Activated CD4-positive, alpha-beta T cell treated with anti-CD3 and anti-CD28 coated beads, Interleukin-2, Interleukin-4, amounts not matched to agents 100 ng/mL and 50 ng/mL, durations not matched to agents 16 hours and 8 hours (primary cell): ENCODE results near the gene NR2C2.
"Not testable (repeated sequence)": the region's sequence is repeated elsewhere in the genome, so short reads cannot be mapped to it uniquely, and the experiment has no call there.

Source experiments
- DNase-seq: peaks from one replicate; pipeline ENCODE4 v3.0.0-alpha.2; 2020; ENCODE audit warnings: low spot score

Gene NR2C2

DNA sequence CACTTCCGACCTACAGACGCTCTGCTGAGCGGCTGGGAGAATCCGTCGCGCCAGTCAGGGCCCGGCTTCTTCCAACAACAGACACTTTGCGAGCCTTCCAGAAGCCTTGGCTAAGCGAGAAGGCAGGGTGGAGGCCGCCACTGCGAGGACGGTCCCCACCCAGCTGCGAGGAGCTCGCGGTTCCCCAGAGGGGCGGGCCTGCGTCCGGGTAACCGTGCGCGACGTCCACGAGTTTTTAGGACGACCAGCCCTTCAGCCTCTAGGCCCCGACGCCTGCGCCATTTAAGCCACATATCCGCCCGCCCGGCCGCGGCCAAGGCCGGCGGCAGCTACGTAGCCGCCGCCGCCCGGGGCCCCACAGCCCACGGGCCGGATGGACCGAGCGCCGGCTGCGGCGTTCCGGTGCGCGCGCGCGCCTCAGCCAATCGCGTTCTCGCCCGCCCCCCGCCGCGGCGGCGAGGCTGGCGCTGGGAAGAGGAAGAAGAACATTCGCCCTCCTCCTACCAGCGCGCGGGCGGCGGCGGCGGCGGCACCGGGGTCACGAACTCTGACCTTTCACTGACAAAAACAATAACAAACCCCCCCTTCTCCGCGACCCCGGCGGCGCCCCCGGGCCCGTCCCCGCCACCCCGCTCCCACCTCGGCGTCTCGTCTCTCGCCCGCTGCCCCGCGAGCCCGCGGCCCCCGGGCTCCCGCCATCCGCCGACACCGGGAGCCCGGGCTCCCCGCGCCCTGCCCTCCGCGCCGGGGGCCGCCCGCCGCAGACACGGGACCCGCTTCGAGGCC, at the start of gene NR2C2:
TSS of gene NR2C2 (plus strand) at position 484 of the 786 bp plus-strand sequence. CDS start 56,332 bp downstream, outside the sequence.
- DNase-seq: peak; percentile 87

GRCh38 chr3:14898929-14899328, 48.5 kb upstream of the NR2C2 start:
- no peak for DNase-seq

DNA sequence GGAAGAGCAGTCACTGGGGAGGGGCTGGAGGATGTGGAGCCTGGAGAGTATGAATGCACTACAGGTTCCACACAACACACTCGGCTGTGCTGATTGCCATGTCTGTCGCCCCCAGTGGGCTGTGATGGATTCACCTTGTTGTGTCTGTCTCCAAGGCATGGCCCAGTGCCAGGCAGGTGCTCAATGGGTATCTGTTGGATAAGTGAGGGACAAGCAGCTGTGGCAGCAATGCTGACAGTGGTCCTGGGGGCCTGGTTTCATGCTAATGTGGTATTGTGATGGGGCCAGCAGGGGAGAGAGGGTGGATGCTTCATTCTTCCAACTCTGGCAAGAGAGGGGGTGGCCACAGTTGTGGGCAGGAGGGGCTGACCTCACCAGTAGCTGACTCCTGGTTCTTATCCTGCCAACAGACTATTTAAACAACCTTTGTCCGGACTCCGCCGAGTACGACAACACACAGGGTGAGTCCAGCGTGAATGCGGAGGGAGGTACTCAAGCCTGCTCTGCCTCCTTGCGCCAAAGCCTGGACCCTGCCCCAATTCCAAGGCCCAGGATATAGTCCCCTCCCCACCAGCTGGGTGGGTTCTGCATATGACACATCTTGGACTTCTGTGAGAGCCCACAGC, 47.3 kb upstream of the NR2C2 start:
- DNase-seq: no peak

DNA sequence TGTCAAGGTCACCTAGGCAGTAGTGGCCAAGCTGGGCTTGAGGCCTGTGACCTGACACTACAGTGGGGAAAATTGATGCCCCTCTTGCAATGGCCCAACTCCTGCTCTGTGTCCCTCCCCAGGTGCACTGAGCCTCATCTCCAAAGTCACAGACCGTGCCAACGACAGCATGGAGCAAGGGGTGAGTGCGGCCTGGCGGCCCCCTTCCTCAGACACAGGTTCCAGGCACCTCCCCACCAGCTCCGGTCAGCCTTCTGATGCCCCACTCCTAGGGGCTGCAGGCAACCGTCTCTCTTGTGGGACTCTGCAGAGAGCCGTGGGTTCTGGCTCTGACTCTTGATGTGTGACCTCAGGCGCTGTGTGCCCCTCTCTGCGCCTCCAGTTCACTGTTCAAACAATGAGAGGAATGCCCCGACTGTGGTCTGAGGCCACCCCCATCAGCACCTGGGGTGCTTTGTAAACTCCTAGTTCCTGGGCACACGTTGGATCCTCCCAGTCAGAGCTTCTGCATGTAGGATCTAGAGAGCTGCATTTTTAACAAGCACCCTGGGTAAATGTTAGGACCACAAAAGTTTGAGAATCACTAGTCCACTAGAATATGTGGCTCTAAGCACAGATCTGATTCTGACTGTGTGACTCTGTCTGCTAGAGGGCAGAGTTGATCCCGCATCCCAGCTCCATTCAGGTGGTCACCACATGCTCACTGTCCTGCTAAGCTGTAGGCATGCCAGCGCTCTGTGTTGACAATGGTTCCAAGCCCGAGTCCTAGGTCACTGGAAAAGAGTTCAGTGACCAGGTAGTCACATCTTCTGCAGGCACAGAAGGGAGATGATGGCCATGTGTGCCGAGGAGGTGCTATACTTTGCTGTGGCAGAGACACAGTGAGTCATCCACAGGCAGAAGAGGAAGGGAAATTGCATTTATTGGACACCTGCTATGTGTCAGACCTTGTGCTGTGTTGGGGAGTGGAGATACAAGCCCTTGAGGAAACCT, 46.2 kb upstream of the NR2C2 start:
- DNase-seq: no peak

- DNase-seq: no peak
Observed at GRCh38 chr3:14902719-14903118, 44.7 kb upstream of the NR2C2 start.

GRCh38 chr3:14903501-14903900, 43.9 kb upstream of the NR2C2 start:
- not testable (repeated sequence) for DNase-seq

GRCh38 chr3:14905055-14905657, 42.2 kb upstream of the NR2C2 start:
- no peak for DNase-seq

DNA sequence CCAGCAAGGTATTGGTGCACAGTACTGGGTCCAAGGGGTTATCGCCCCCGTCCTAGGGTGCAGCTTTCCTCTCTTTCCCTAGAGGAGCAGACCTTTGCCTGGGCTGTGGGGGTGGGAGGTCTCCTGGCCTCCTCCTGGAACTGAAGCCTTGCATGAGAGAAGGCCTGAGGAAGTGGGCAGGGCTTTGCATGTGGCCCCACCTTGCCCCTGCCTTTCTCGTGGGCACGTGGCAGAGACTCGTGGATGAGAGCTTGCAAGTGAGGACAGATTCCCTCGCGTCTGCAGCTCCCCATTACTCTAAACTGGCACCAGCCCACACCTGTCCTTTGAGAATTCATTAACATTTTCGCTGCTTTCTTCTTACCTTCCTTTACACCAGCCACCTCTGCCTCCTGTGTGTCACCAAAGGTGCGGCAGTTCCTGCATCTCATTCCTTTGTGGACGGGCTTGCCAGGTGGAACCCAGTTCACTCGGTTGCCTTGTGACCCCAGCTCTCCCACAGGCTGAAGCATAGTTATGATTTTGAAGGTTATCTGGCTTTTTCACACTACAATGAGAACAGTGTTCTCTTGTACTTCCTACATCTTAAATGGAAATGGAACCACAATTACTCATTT, 40.9 kb upstream of the NR2C2 start:
- no peak for DNase-seq

GRCh38 chr3:14907043-14907966, 40.1 kb upstream of the NR2C2 start:
- no peak for DNase-seq

- DNase-seq: no peak
Observed at GRCh38 chr3:14909250-14909649, 38.1 kb upstream of the NR2C2 start.

GRCh38 chr3:14911651-14912050, 35.7 kb upstream of the NR2C2 start:
- no peak for DNase-seq

DNA sequence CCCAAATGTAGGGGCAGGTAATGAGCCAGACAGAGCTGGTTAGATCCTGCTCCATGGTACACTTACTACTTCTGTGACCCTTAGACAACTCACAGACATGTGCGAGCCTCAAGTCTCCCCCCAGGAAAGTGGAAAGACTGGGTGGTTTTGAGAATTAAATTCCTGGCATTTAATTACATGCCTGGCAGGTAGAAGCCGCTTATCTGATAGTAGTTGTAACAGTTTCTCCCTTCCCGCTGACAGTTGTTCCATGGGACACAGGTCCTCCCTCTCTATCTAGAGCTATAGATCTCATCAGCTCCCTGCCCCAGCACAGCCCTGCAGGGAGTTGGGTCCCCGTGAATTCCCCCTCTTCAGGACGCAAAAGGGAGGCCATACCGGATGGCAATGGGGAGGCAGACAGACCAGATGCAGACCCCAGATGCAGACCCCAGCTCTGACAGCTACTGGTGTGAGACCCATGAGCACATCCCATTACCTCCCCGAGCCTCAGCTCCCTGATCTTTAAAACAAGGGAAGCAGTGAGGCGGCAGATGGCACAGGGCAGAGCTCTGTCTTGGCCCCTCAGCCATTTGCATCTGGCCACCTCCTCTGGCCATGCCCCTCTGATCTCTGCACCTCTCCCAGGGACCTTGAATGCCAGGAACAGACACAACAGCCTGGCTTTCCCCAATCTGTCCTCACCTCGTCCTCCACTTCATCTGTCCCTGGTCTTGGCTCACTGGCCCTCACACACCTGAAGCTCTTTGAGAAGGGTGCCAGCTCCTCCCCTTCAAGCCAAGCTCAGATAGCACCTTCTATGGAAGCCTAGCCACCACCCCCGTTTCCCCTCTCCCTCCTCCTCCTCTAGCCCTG, 34.1 kb upstream of the NR2C2 start:
- no peak for DNase-seq

DNA sequence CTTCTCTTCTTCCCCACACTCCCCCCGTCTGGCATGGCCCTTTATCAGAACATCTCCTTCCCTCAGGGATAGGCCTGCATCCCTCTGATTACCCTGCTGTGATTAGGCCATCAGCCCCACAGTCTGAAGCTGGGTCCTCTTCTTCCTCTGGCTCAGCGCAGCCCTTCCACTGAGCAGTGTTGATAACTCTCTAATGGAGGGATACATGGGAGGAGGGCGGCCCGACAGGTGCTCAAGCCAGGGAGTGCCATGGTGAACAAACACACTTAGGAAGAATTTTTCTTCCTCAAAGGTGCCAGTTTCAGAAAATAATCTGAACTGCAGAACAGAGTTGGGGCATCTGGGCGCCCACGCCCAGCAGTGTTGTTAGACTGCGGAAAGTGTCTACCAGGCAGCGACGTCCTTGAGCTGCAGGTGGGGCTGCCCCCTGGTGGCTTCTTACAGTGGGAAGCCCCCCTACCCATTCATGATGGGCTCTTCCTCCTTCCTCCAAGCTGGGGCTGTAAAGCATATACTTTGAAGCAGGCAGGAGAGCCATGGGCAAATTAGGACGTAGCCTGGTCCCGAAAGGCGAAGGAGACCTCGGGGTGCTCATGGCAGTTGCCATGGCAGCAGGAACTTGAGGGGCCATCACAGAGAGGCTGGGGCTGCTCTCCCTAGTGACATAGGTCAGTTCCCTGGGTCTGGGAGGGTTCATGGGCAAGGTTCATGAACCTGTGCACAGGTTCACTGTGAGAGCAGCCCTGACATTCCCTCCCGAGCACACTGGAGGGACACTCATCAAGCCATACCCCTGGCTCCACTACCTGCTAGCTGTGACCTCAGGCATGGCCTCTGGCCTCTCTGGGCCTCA, 33.2 kb upstream of the NR2C2 start:
- no peak for DNase-seq

- no peak for DNase-seq
Observed at GRCh38 chr3:14914779-14915117, 32.6 kb upstream of the NR2C2 start.

DNA sequence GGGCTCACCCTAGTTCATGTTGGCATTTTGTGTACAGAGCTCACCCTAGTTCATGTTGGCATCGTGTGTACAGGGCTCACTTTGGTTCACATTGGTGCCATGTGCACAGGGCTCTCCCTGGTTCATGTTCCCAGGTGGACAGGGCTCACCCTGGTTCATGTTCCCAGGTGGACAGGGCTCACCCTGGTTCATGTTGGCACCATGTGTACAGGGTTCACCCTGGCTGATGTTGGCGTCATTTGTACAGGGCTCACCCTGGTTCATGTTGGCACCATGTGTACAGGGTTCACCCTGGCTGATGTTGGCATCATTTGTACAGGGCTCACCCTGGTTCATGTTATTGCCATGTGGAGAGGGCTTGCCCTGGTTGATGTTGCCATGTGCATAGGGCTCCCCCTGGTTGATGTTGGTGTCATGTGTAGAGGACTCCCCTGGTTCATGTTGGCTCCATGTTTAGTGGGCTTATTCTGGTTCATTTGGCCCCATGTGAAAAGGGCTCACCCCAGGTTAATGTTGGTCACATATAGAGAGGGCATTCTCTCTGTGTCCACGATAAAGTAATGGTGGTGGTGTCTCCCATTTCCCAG, 31.7 kb upstream of the NR2C2 start:
- DNase-seq: no peak

- DNase-seq: no peak
Observed at GRCh38 chr3:14918356-14918860, 29.0 kb upstream of the NR2C2 start.

DNA sequence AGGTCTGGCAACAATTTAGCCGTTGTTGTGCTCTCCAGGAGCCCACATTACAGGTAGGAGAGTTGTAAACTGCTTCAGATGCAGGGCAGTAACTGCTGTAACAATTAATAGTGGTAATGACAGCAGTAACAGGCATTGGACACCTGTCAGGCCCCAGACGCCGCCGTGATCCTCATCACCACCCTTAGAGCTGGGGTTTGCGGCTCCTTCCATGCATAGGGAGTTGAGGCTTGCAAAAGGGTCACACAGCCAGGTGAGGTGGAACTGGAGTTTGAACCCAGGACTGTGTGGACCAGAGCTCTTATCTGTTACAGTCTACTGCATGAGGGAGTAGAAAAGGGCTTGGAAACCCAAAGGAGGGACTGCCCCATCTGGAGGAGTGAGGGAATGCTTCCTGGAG, 26.8 kb upstream of the NR2C2 start:
- no peak for DNase-seq

DNA sequence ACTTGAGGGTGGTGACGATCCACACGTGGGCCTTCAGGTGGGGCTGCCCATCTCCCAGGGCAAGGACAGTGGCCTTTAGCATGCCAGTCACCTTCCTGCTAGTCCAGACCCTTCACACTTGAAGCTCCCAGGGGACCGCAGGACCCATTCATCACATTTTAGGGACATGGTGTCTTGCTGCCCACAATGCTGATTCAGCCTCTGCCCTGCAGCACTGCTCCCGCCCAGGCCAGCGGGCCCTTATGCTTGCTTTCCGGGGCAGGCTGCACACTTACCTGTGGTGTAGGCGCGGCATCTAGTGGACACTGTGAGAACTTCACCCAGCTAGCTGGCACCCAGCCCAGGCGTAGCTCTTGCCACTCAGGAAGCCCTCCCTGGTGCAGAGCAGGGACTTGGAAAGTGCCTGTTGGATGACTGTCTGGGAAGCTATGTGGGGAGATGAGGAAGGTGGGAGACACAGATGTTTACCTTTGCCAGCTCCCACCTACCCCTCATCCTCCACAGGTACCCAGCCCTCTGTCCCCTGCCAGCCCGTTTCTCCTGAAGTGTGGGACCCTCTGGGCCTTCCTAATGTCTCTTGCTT, 26.3 kb upstream of the NR2C2 start:
- DNase-seq: peak; percentile 79
